ENCODE measurements around the gene DDRGK1. TPM values are rescaled to one million over a fixed set of nuclear protein-coding genes. Genes with fewer than 3 reads are reported as not detected.
"Not testable (repeated sequence)": the region's sequence is repeated elsewhere in the genome, so short reads cannot be mapped to it uniquely, and the experiment has no call there.

The DDRGK1 gene
- polyA plus RNA-seq, 1 donor from 2014 or later, result 52.1 TPM

DNA sequence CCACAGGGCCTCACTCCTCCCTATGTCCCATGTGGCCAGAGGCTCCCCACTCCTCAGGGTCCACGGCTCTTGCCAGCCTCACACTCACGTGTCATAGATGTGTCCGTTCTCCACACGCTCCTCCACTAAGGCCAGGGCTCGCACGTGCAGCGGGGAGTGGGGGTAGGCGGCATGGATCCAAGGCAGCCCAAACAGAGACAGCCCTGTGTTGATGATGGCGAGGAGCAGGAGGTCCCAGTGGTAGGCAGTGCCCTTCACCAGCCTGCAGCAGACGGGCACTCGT is 24.2 kb upstream of the DDRGK1 start:
- Mint-ChIP-seq H3K36me3 (no peaks in the 10 kb centered on the region), H3K27me3 (no peaks in the 10 kb centered on the region), H3K4me3 (no peak overlapping the region), H3K9me3 (no peaks in the 10 kb centered on the region), H3K27ac (no peak overlapping the region), H3K4me1 (peaks cover 0 to 5% (median 2%) of the 10 kb centered on the region in 3 donors)

DNA sequence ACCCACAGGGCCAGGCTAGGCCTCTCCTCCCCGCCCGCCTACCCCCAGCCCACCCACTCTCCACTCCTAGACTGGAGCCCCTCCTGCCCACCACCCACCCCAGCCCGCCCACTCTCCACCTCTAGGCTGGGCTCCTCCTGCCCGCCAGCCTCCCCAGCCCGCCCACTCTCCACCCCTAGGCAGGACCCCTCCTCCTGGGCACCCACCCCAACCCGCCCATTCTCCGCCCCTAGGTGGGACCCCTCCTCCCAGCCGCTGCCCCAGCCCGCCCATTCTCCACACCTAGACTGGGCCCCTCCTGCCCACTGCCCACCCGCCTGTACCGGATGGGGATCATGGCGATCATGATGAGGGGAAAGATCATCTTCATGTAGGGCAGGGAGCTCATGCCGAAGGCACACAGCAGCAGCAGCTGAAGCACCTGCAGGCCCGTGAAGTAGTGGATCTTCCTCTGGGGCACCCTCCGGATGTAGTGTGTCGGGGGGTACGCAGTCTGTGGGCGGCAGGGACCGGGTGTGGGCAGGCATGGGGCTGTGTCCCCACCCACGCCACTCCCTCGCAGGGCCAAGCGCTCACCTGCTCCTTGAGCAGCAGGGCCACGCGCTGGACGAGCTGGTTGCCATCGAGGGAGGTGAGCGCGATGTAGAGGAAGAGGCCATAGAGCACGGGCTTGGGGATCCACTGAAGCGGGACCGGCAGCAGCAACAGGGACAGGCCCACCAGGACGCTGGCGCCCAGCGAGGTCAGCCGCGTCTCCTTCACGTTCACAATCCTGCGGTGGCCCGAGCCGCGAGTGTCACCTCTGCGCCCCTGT is 23.7 kb upstream of the DDRGK1 start:
- Mint-ChIP-seq H3K27ac (no peak overlapping the region), H3K4me1 (peaks cover under 1 to 11% (median 6%) of the 10 kb centered on the region in 3 donors), H3K27me3 (no peaks in the 10 kb centered on the region), H3K36me3 (no peaks in the 10 kb centered on the region), H3K4me3 (no peak overlapping the region), H3K9me3 (no peaks in the 10 kb centered on the region)

DNA sequence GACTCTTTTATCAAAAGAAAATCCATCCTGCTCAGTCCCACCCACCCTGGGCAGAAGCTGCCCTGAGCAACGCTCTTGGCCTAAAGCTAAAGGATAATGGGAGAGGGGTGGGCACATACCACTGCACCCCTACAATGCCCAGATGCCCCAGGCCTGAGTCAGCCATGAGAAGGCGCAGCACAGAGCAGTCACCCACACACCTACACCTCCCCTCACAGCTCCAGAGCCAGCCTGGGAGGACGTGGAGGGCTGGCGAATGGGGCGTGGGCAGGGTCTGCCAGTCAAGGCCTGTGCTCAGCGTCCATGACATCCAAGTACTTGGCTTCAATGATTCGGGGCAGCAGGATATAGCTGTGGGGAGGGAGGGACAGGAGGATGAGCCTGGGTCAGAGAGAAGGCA is 23.0 kb upstream of the DDRGK1 start:
- Mint-ChIP-seq H3K27ac (peak overlapping the region in 1 of 3 donors; percentile 94), H3K4me1 (peaks cover 7 to 17% (median 12%) of the 10 kb centered on the region in 3 donors), H3K27me3 (no peaks in the 10 kb centered on the region), H3K9me3 (no peaks in the 10 kb centered on the region), H3K36me3 (no peaks in the 10 kb centered on the region), H3K4me3 (no peak overlapping the region)

DNA sequence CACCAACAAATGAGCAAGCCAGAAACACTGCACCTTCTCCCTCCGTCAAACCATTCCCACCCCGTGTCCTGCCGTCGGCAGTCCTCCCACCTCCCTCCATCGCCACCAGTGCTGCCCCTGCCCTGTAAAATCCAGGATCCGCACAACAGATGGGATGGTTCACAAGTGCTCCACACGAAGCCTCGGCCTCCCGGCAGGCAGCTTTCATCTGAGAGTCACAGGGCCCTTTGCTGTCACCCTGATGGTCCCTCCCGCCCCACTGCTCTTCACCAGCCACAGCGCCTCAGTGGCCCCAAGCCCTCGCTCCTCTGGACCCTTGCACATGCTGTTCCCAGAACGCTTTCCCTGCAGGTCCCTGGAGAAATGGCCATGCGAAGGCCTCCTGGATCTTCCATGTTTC is 22.4 kb upstream of the DDRGK1 start:
- Mint-ChIP-seq H3K4me1 (peaks cover 9 to 19% (median 14%) of the 10 kb centered on the region in 3 donors), H3K4me3 (no peak overlapping the region), H3K9me3 (no peaks in the 10 kb centered on the region), H3K27ac (peak overlapping the region in 1 of 3 donors; percentile 94), H3K36me3 (no peaks in the 10 kb centered on the region), H3K27me3 (no peaks in the 10 kb centered on the region)

- H3K4me3 Mint-ChIP-seq, result peak overlapping the region in 1 of 4 donors; percentile 38
- H3K27ac Mint-ChIP-seq, result no peak overlapping the region
- no peaks in the 10 kb centered on the region for H3K9me3 Mint-ChIP-seq
- H3K36me3 Mint-ChIP-seq, result no peaks in the 10 kb centered on the region
- H3K4me1 Mint-ChIP-seq, result peaks cover 9 to 19% (median 16%) of the 10 kb centered on the region in 3 donors
- H3K27me3 Mint-ChIP-seq, result no peaks in the 10 kb centered on the region
These were observed 21.6 kb upstream of the DDRGK1 start for GRCh38 chr20:3226093-3226492.

DNA sequence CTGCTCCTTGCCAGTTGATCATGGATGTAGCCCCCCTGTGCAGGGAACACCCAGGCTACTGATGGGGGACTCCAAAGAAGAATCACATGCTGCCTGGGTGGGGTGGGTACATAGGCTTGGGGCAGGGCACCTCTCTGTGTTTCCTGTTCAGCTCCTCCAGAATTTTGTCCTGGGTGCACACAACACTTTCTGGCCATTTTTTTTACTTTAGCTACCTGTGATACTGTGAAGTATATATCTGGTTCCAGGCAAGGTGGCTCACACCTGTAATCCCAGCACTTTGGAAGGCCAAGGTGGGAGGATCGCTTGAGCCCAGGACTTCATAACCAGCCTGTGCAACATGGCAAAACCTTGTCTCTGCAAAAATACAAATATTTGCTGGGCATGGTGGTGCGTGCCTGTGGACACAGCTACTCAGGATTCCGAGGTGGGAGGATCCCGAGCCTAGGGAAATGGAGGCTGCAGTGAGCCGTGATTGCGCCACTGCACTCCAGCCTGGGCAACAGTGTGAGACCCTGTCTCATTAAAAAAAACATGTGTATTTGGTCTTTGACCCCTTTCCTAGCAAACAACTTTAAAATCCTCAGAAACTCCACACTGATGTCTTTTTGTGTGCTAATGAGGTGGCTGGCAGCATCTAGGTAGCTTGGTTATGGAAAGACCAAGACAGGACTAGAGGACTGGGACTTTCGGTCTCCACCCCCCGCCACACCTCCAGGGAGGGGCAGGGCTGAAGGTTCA is 20.4 kb upstream of the DDRGK1 start:
- no peaks in the 10 kb centered on the region for H3K27me3 Mint-ChIP-seq
- peaks cover 9 to 19% (median 16%) of the 10 kb centered on the region in 3 donors for H3K4me1 Mint-ChIP-seq
- H3K4me3 Mint-ChIP-seq, result peak overlapping the region in 1 of 4 donors; percentile 76
- no peaks in the 10 kb centered on the region for H3K9me3 Mint-ChIP-seq
- peak overlapping the region in 1 of 3 donors; percentile 23 for H3K27ac Mint-ChIP-seq
- no peaks in the 10 kb centered on the region for H3K36me3 Mint-ChIP-seq

DNA sequence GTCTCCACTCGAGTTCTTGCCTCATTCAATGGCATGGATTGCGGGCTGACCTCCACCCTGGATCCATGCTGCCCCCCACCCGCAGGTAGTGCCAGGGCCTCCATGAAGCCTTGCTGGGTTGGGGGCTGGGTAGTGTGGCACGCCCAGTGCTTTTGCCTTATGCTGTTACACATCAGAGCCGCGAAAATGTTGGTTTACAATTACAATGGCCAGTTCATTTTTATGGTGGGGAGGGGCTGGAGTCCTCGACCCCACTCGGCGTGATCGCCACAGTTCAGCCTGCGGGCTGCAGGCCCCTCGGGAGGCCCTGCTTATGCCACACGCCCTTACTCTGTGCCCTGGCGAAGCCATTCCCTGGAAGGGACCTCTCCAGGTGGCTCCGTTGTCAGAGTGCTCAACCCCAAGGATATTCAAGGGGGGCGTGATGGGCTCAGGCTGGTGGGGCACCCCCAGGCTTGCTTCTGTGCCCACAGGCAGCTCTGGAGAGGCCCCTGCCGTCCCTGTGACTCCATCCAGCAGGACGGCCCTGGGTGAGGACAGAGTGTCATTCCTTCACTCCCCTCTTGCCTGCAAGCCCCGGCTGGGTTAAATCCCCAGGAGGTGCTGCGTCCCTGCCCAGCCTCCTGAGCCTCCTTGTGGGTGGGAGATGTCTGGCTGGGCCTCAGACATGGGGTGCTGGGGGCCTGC is 19.7 kb upstream of the DDRGK1 start:
- Mint-ChIP-seq H3K9me3 (no peaks in the 10 kb centered on the region), H3K27ac (no peak overlapping the region), H3K4me1 (peaks cover 9 to 19% (median 16%) of the 10 kb centered on the region in 3 donors), H3K36me3 (no peaks in the 10 kb centered on the region), H3K4me3 (peak overlapping the region in 1 of 4 donors; percentile 9), H3K27me3 (no peaks in the 10 kb centered on the region)

GRCh38 chr20:3223651-3223993 is 19.1 kb upstream of the DDRGK1 start:
- peak overlapping the region in 3 of 4 donors; percentile 52 to 82 (median 69) for H3K4me3 Mint-ChIP-seq
- no peaks in the 10 kb centered on the region for H3K27me3 Mint-ChIP-seq
- H3K36me3 Mint-ChIP-seq, result no peaks in the 10 kb centered on the region
- peaks cover 9 to 19% (median 17%) of the 10 kb centered on the region in 3 donors for H3K4me1 Mint-ChIP-seq
- H3K27ac Mint-ChIP-seq, result peak overlapping the region in 2 of 3 donors; percentile 49 to 90
- no peaks in the 10 kb centered on the region for H3K9me3 Mint-ChIP-seq

- peak overlapping the region; percentile 49 to 90 (median 53) for H3K27ac Mint-ChIP-seq
- no peaks in the 10 kb centered on the region for H3K9me3 Mint-ChIP-seq
- H3K36me3 Mint-ChIP-seq, result no peaks in the 10 kb centered on the region
- H3K4me1 Mint-ChIP-seq, result peaks cover 9 to 19% (median 18%) of the 10 kb centered on the region in 3 donors
- H3K27me3 Mint-ChIP-seq, result no peaks in the 10 kb centered on the region
- H3K4me3 Mint-ChIP-seq, result peak overlapping the region; percentile 52 to 83 (median 76)
These were observed 18.4 kb upstream of the DDRGK1 start for GRCh38 chr20:3222635-3223600.

DNA sequence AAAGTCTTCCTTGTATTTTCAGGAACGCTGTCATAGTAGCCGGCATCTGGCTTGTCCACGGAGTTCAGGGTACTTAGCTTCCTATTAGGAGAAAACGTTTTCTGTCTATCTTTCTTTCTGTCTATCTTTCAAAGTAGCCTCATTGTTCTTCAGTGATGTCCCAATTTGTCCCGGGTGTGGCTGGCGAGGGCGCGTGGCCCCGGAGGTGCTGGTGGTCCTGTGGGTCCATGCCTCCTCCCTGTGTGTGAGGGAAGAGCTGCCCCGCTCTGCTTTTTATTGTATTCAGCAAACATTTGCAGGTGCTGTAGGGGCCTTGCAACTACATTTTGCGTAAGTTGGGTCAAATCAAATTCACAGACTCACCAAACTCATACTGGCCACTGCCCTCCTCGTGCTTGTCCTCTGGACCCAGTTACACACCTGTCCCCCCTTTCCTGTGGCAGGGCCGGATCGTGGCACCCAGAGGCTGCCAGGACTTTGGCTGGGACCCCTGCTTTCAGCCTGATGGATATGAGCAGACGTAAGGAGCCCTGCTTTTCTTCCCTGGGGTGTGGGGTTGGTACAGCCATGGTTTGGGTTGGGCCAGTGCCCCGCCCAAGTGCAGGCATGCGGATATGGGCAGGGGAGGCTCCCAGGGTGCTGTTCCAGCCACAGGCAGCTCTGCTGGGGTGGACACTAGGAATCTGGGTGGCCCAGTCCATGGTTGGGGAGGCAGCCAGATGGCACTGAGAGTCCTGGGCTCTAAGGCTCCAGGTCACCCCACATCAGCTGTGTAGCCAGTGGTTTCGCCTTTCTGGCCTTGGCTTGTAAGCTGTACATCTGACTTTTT is 17.1 kb upstream of the DDRGK1 start:
- Mint-ChIP-seq H3K9me3 (no peaks in the 10 kb centered on the region), H3K4me3 (no peak overlapping the region), H3K4me1 (peaks cover 9 to 19% (median 18%) of the 10 kb centered on the region in 3 donors), H3K36me3 (no peaks in the 10 kb centered on the region), H3K27me3 (no peaks in the 10 kb centered on the region), H3K27ac (no peak overlapping the region)

GRCh38 chr20:3218307-3218988 is 14.0 kb upstream of the DDRGK1 start:
- H3K4me1 Mint-ChIP-seq, result peaks cover 9 to 13% (median 11%) of the 10 kb centered on the region in 3 donors
- no peak overlapping the region for H3K4me3 Mint-ChIP-seq
- H3K27me3 Mint-ChIP-seq, result no peaks in the 10 kb centered on the region
- H3K9me3 Mint-ChIP-seq, result no peaks in the 10 kb centered on the region
- no peaks in the 10 kb centered on the region for H3K36me3 Mint-ChIP-seq
- no peak overlapping the region for H3K27ac Mint-ChIP-seq

GRCh38 chr20:3215359-3215917 is 11.0 kb upstream of the DDRGK1 start:
- H3K27ac Mint-ChIP-seq, H3K4me3 Mint-ChIP-seq, H3K4me1 Mint-ChIP-seq, H3K36me3 Mint-ChIP-seq, H3K9me3 Mint-ChIP-seq, H3K27me3 Mint-ChIP-seq: not testable (repeated sequence)

DNA sequence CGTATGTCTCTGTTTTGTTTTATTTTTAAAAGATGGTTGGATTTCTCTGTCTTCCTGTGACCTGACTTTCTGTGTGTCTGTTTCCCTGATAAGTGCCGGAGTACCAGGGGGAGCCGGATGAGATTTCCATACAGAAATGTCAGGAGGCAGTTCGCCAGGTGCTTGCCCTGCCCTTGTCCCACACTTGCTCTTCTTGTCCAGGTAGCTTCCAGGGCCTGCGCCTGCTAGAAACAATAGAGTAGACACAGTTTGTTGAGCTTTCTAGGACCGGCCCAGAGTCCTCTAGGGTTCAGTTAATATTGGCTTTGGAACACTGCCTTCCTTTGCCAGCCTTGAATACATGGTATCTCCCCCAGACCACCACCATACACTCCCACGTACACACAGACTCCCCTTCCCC is 8.7 kb upstream of the DDRGK1 start:
- no peaks in the 10 kb centered on the region for H3K27me3 Mint-ChIP-seq
- H3K9me3 Mint-ChIP-seq, result no peaks in the 10 kb centered on the region
- H3K36me3 Mint-ChIP-seq, result peaks cover 1% of the 10 kb centered on the region
- no peak overlapping the region for H3K27ac Mint-ChIP-seq
- peaks cover 10 to 13% (median 13%) of the 10 kb centered on the region in 3 donors for H3K4me1 Mint-ChIP-seq
- H3K4me3 Mint-ChIP-seq, result peak overlapping the region in 1 of 4 donors; percentile 72

All from IgD-negative memory B cell (primary cell).